Measurements from ENCODE around the gene VANGL2. TPM values are rescaled to one million over a fixed set of nuclear protein-coding genes. Genes with fewer than 3 reads are reported as not detected.

VANGL2 gene
- total RNA-seq, 1 experiment from 2014 or later = 0.02 TPM

DNA sequence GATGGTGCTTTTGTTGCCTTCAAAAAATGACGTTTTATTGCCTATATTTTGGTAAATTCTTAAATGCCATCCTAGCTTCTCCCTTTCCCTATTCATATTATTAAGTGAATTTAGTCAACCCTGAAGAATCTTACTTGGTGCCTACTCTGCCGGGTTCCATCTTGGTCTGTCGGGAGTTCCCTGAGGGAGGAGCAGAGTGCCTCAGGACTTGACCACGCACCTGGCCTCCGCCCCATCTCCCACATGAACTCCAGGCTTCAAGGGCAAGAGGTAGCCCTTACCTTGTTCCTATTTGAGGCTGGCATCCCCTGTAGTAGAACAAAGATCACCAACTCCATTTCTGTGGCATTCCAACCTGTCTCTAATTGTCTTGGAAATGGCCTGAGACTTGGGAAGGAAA, 21.5 kb downstream of the VANGL2 start:
- DNase-seq (ENCODE audit: extremely low read depth, low read depth) = no peak

DNA sequence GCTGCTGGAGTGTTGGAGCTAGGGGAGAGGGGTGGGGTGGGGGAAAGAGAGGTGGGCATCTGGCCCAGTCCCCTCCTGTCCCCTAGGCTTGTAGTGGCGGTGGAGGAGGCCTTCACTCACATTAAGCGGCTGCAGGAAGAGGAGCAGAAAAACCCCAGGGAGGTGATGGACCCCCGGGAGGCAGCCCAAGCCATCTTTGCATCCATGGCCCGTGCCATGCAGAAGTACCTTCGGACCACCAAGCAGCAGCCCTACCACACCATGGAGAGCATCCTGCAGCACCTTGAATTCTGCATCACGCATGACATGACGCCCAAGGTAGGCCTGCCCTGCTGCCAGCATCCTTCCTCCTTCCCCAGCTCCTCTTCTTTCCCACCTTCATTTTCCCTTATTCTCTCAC, 23.6 kb downstream of the VANGL2 start:
- no peak for DNase-seq (ENCODE audit: extremely low read depth, low read depth)

DNA sequence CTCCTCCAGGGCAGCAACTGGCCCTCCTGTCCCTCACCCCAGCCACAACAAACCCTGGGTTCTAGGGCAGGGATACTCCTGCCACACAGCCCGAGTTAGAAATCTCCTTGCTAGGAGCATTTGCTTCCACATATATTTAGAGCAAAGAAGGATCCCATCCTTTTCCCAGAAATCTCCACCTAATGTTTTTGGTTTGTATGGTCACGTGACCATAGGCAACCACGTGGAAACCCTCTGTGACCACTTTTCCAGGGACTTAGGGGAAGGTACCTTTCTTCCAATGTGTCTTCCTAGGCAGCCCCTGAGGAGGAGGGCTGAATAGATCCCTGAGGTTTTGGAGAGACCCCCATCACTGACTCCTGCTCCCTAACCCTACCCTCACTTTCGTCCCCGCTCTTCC, 25.5 kb downstream of the VANGL2 start:
- no peak for DNase-seq (ENCODE audit: extremely low read depth, low read depth)

GRCh38 chr1:160427625-160428024, 27.3 kb downstream of the VANGL2 start:
- DNase-seq (ENCODE audit: extremely low read depth, low read depth) = no peak

DNA sequence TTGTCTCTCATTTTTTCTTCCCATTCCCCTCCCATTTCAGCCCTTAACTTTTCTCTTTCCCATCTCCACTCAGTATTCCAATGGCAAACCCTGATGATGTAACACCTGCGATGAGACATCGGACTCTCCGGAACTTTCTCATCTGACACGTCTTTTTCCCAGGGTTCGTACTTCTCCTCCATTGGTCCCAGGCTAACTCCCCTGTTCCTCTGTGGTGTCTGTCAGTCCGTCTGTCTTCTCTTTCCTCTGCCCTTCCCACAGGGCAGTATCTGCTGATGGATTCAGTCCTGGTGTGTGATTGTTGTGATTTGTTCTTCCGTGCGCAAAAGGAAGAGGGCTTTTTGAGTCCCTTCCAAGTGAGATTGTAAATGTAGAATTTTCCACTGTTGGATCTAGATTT, 27.7 kb downstream of the VANGL2 start:
- DNase-seq (ENCODE audit: extremely low read depth, low read depth) = no peak

GRCh38 chr1:160428655-160429054, 28.3 kb downstream of the VANGL2 start:
- DNase-seq (ENCODE audit: extremely low read depth, low read depth) = peak; percentile 37

DNA sequence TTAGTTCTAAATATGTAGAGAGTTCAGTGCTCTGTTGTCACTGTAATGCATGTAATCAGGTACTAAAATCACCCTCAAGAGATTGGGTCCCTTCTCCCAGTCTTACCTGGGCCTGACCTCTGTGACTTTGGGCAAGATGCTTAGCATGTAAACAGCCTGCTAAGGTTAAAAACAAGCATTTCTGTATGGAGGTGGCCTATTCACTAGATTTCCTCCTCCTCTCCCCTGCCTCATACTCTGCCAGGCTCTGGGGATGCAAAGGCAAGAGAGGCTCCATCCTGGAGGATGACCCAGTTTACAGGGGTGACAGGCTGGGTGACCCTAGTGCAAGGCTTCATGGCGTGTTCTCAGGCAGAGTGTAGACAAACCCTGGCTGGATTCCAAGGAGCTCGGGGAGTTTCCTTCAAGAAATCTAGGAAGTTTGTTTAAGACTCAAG, 28.8 kb downstream of the VANGL2 start:
- DNase-seq (ENCODE audit: extremely low read depth, low read depth) = no peak

GRCh38 chr1:160429702-160430535, 29.6 kb downstream of the VANGL2 start:
- no peak for DNase-seq (ENCODE audit: extremely low read depth, low read depth)

GRCh38 chr1:160431006-160431405, 30.6 kb downstream of the VANGL2 start:
- no peak for DNase-seq (ENCODE audit: extremely low read depth, low read depth)

GRCh38 chr1:160431571-160431970, 31.2 kb downstream of the VANGL2 start:
- DNase-seq (ENCODE audit: extremely low read depth, low read depth) = no peak

GRCh38 chr1:160432371-160432786, 32.0 kb downstream of the VANGL2 start:
- DNase-seq (ENCODE audit: extremely low read depth, low read depth) = no peak

- no peak for DNase-seq (ENCODE audit: extremely low read depth, low read depth)
These were observed 36.6 kb downstream of the VANGL2 start for GRCh38 chr1:160436966-160437365.

GRCh38 chr1:160437432-160438316, 37.3 kb downstream of the VANGL2 start:
- DNase-seq (ENCODE audit: extremely low read depth, low read depth) = peak; percentile 9

DNA sequence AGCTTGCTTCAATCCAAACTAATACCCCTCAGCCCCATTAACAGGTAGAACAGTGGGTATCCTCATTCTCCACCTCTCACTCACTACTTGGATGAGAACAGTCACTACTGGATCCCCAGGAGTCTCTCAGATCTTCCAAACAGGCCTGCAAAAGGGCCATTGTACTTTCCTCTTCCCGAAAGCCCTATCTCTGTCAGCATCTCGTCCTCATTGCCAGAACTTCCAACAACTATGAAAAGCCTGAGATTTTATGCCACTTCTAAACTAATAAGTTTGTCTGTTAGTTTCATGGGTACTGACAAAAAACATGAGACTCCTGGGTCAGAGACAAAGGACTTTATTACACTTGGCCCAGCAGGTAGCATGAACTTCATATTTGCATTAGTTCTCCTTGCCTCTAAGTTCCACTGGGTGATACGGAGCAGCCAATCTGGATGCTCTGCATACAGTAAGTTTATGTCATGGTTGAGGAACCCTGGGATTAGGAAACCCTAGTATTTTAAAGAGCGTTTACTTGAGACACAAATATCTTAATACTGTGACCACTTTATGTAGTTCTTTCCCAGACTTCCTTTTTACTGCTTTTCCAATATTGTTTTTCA, 38.1 kb downstream of the VANGL2 start:
- DNase-seq (ENCODE audit: extremely low read depth, low read depth) = no peak

DNA sequence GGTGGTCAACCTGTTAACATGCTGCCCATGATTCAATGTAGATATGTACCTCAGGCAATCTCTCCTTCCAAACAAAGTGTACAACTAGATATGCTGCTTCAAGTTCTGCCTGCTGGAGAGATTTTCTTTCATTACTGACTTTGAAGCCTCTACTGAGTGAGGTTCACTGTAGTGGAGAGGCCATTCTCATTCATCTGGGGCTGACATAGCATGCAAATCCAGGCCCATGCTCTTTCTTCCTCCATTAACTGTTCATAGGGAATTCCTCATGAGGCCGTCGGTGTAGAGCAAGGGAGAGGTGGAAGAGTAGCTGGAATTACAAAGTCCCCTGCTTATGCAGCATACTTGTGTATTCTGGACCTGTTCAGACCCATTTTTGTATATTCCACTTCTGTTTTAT, 38.6 kb downstream of the VANGL2 start:
- DNase-seq (ENCODE audit: extremely low read depth, low read depth) = no peak

- no peak for DNase-seq (ENCODE audit: extremely low read depth, low read depth)
These were observed 39.4 kb downstream of the VANGL2 start for GRCh38 chr1:160439718-160440117.

GRCh38 chr1:160446945-160447600, 46.7 kb downstream of the VANGL2 start:
- no peak for DNase-seq (ENCODE audit: extremely low read depth, low read depth)

DNA sequence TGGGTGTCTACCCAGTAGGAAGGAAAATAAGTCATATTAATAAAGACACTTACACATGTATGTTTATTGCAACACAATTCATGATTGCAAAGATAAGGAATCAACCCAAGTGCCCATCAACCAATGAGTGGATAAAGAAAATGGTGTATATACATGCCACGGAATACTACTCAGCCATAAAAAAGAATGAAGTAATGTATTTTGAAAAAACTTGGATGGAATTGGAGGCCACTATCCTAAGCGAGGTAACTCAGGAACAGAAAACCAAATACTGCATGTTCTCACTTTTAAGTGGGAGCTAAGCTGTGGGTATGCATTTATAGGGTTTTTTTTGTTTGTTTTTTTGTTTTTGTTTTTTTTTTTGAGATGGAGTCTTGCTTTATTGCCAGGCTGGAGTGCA, 49.1 kb downstream of the VANGL2 start:
- no peak for DNase-seq (ENCODE audit: extremely low read depth, low read depth)

DNA sequence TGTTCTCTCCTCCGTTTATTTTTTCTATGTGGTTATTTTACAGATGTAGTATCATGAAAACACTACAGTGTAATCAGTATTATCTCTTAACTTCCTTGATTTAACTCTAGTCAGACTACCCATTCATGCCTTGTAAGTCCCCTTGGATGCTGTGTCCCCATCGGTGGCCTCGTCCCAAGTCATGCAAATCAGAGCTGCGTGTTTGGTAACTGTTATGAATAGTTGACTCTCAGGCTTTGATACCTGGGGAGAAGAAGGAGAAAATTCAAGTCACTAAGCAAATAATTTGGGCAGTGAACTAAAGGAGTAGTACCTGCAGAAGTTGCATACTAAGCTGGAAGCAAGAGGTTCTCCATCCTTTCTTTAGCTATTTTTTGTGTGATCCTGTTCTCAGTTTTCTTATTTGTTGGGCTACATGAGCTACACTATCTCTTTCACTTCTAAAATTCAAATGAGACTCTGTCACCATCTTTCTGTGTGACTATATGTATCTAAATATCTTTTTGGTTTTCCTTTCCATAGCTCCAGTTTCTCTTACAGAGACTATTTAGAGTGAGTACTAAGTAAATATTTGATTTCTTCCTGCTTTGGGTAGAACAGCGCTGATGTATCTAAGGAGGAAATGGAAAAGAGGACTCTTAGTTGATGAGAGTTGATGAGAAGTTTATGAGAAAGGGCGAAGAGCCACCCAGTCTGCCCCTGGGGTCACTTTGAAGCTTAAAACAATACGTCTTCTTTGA, 50.9 kb downstream of the VANGL2 start:
- no peak for DNase-seq (ENCODE audit: extremely low read depth, low read depth)

DNA sequence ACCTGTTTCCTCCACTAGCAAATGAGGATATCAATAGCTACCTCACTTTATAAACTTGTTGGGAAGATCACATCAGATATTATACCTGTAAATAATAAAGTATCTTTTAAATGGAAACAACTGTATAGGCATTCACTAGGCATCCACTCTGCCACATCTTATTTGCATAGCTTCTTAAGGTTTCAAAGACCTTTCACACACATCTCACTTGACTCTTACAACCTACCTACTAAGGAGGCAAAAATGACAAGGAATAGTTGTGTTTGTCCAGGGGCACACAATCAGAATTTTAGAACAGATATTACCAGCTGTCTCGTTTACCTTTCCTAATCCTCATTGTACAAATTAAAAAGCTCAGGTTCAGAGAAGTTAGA, 51.5 kb downstream of the VANGL2 start:
- DNase-seq (ENCODE audit: extremely low read depth, low read depth) = no peak
